Suppressor macrophage treated with lipopolysaccharide for 1 hour (primary cell): ENCODE data around the gene TIGD1.

Experiments used
- DNase-seq, 3 donors: peaks; one replicate each; pipeline ENCODE4 v3.0.0-alpha.2; 2020 to 2022

Gene TIGD1

GRCh38 chr2:232569541-232569940 is 19.2 kb upstream of the TIGD1 start:
- peak; percentile 31 to 53 (median 39) for DNase-seq

GRCh38 chr2:232568161-232568560 is 17.8 kb upstream of the TIGD1 start:
- peak; percentile 58 to 82 (median 59) for DNase-seq

GRCh38 chr2:232567721-232568120 is 17.4 kb upstream of the TIGD1 start:
- no peak for DNase-seq

- no peak for DNase-seq
Observed at GRCh38 chr2:232563580-232563979, 13.2 kb upstream of the TIGD1 start.

- DNase-seq = no peak
Observed at GRCh38 chr2:232562515-232563151, 12.3 kb upstream of the TIGD1 start.

- no peak for DNase-seq
Observed at GRCh38 chr2:232556426-232556825, 6.1 kb upstream of the TIGD1 start.

- DNase-seq = no peak
Observed at GRCh38 chr2:232551776-232552175, 1.4 kb upstream of the TIGD1 start.

GRCh38 chr2:232551250-232551638 is 887 bp upstream of the TIGD1 start:
- DNase-seq = no peak

- DNase-seq = no peak
Observed at GRCh38 chr2:232549655-232550353, 553 bp downstream of the TIGD1 start.

- no peak for DNase-seq
Observed at GRCh38 chr2:232547991-232548390, 2.4 kb downstream of the TIGD1 start.

GRCh38 chr2:232545511-232546375 is 4.6 kb downstream of the TIGD1 start:
- peak in 2 of 3 donors; percentile 5 to 22 for DNase-seq

- DNase-seq = no peak
Observed at GRCh38 chr2:232544674-232545073, 5.7 kb downstream of the TIGD1 start.

GRCh38 chr2:232543928-232544631 is 6.3 kb downstream of the TIGD1 start:
- no peak for DNase-seq

GRCh38 chr2:232543491-232543890 is 6.9 kb downstream of the TIGD1 start:
- no peak for DNase-seq

GRCh38 chr2:232542715-232543467 is 7.5 kb downstream of the TIGD1 start:
- no peak for DNase-seq

- no peak for DNase-seq
Observed at GRCh38 chr2:232541961-232542714, 8.2 kb downstream of the TIGD1 start.

- DNase-seq = peak in 2 of 3 donors; percentile 18 to 28
Observed at GRCh38 chr2:232541195-232541960, 9.0 kb downstream of the TIGD1 start.

GRCh38 chr2:232540441-232541041 is 9.8 kb downstream of the TIGD1 start:
- DNase-seq = no peak

- DNase-seq = no peak
Observed at GRCh38 chr2:232539298-232540231, 10.8 kb downstream of the TIGD1 start, which contains the start of gene CHRNG. Gene CHRNG (plus strand): TSS chr2:232539692. CDS start chr2:232539748, 56 bp downstream.
